Testis (tissue), 2 donors: ENCODE data around the gene MGLL.

Experiments used
- CTCF ChIP-seq, 3 experiments: fragments of 450-650 bp in 2 of 3; fragments of 200-600 bp in 1 of 3; sonication (generic) in 1 of 3; IDR thresholded peaks; one replicate each; pipeline ENCODE4 v1.5.1; 2016 to 2019; ENCODE audit warnings: antibody characterized with exemption in 3 of 3, mild to moderate bottlenecking in 2 of 3, moderate library complexity in 1 of 3
- POLR2A ChIP-seq: fragments of 450-650 bp; IDR thresholded peaks from one replicate; pipeline ENCODE4 v1.6.1; 2017; ENCODE audit warnings: antibody characterized with exemption, mild to moderate bottlenecking, moderate library complexity

- TF ChIP-seq CTCF (IDR thresholded peaks at IDR 0.05) (no peak), POLR2A (no peak)
These were observed 111.2 kb downstream of the MGLL start for GRCh38 chr3:127711021-127711695.
